Caco-2 (cell line): ENCODE measurements around the gene GPC1. TPM values are rescaled to one million over a fixed set of nuclear protein-coding genes. Genes with fewer than 3 reads are reported as not detected.

Experiments
- BruUV-seq: library from RNA; stranded (reverse); fragments of 400-500 nt; replicated peaks from 2 replicates; lab custom pipeline; 2021; lab: Mats Ljungman, UMichigan
- CTCF ChIA-PET: fragments of 300-600 bp; sonication (Branson Sonifier 250); formaldehyde crosslinking; loops from one replicate; lab custom pipeline; 2022; ENCODE audit warnings: antibody characterized with exemption; lab: Charles Lee
- POLR2A ChIA-PET: fragments of 300-600 bp; sonication (Branson Sonifier 250); formaldehyde crosslinking; loops from one replicate; lab custom pipeline; 2022; ENCODE audit warnings: antibody characterized with exemption; lab: Charles Lee
- DNase-seq, 2 experiments: peaks; one replicate each; pipeline versions ENCODE4 v3.0.0 to v3.0.0-alpha.2; 2020 to 2022
- H3K27me3 ChIP-seq: replicated peaks from 2 replicates; pipeline ENCODE4 v1.6.0; 2011; ENCODE audit warnings: low read length; ENCODE audit not compliant: control insufficient read depth, insufficient read depth
- H3K36me3 ChIP-seq: 2 replicates; pipeline ENCODE4 v1.5.1; 2011; ENCODE audit warnings: low read length; ENCODE audit not compliant: control insufficient read depth, insufficient read depth
- H3K4me1 ChIP-seq: fragments of 250-450 bp; sonication (Bioruptor Pico); 2 replicates; pipeline ENCODE4 v1.5.1; 2020; ENCODE audit warnings: mild to moderate bottlenecking
- H3K4me3 ChIP-seq: 2 replicates; pipeline ENCODE4 v1.5.1; 2011; ENCODE audit warnings: low read depth, mild to moderate bottlenecking, control low read depth, low read length
- H3K9me3 ChIP-seq: fragments of 250-450 bp; sonication (Bioruptor Pico); 2 replicates; pipeline ENCODE4 v1.5.1; 2020; ENCODE audit warnings: mild to moderate bottlenecking, moderate library complexity
- H3K27ac Mint-ChIP-seq: one replicate; pipeline ENCODE4 v1.8.0; 2022; ENCODE audit warnings: mixed read lengths; ENCODE audit not compliant: unreplicated experiment
- H3K27me3 Mint-ChIP-seq: one replicate; pipeline ENCODE4 v1.8.0; 2022; ENCODE audit warnings: mixed read lengths; ENCODE audit not compliant: insufficient read depth, unreplicated experiment
- H3K36me3 Mint-ChIP-seq: one replicate; pipeline ENCODE4 v1.8.0; 2022; ENCODE audit warnings: mild to moderate bottlenecking, mixed read lengths; ENCODE audit not compliant: insufficient read depth, unreplicated experiment
- H3K4me1 Mint-ChIP-seq: one replicate; pipeline ENCODE4 v1.8.0; 2022; ENCODE audit warnings: low read depth, mixed read lengths; ENCODE audit not compliant: unreplicated experiment
- H3K4me3 Mint-ChIP-seq: one replicate; pipeline ENCODE4 v1.8.0; 2022; ENCODE audit warnings: mild to moderate bottlenecking, moderate library complexity, mixed read lengths; ENCODE audit not compliant: unreplicated experiment
- H3K9me3 Mint-ChIP-seq: one replicate; pipeline ENCODE4 v1.8.0; 2022; ENCODE audit warnings: mixed read lengths; ENCODE audit not compliant: unreplicated experiment
- CTCF ChIP-seq, 2 experiments: fragments of 200-600 bp in 1 of 2; IDR thresholded peaks; 1 replicate in 1 of 2; 2 replicates in 1 of 2; pipeline versions ENCODE4 v1.5.1 to v1.8.0; 2011 to 2022; ENCODE audit warnings: antibody characterized with exemption in 1 of 2, control low read depth in 1 of 2, inconsistent platforms in 1 of 2, low read depth in 1 of 2, low read length in 1 of 2, mild to moderate bottlenecking in 1 of 2, moderate library complexity in 1 of 2; ENCODE audit not compliant: insufficient read depth in 1 of 2, severe bottlenecking in 1 of 2, unreplicated experiment in 1 of 2
- intact Hi-C: fragments of 100-400 bp; cut with micrococcal nuclease; formaldehyde crosslinking; loops from one replicate; pipeline ENCODE4 v1.10.0; 2022; ENCODE audit not compliant: unreplicated experiment
- total RNA-seq: library from RNA; stranded (reverse); gene quantifications from 2 replicates; pipeline ENCODE4 v1.2.3, GENCODE V29; 2022

Gene GPC1
- total RNA-seq, 1 experiment from 2014 or later = 45.2 TPM

DNA sequence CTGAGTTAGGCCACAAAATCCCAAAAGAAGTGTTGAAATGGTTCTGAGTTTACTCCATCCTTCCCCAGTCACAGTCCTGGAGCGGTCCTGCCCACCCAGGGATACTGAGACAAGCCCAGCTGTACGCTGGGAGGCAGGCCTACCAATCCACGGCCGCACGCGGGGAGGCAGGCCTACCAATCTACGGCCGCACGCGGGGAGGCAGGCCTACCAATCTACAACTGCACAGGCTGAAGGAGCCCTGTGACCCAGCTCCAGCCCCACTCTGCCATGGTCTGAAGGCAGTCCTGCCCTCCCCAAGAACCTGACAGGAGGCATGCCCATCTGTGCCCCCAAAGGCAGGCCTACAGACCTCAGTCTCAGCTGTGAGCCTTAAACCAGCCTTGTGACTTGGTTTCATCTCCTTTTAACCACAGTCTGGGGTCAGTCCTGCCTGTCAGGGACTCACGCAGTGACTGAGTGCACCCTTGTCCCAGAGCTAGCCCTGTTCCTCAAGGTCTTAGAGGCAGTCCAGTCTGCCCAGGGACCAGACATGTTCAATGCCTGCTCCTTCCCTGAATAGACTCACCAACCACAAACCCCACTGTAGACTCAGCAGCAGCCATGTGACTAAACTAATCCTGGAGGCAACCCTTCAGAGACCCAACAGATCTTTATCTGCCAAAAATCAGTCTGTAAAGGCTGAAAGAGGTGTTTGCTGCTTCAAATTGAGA is 36.8 kb downstream of the GPC1 start:
- Histone ChIP-seq H3K9me3 (no peaks in the 10 kb centered on the region), H3K4me3 (no peak overlapping the region), H3K27me3 (no peaks in the 10 kb centered on the region), H3K36me3 (no peaks in the 10 kb centered on the region), H3K4me1 (no peaks in the 10 kb centered on the region)
- H3K27ac Mint-ChIP-seq = no peak overlapping the region
- H3K4me1 Mint-ChIP-seq = no peaks in the 10 kb centered on the region
- no peaks in the 10 kb centered on the region for H3K27me3 Mint-ChIP-seq
- no TSS peak for BruUV-seq
- ChIA-PET POLR2A (no interaction called here), CTCF (no interaction called here)
- intact Hi-C loops = no loop called here
- no peak for TF ChIP-seq CTCF (IDR thresholded peaks at IDR 0.05; ENCODE audit: insufficient read depth in 1 of 2, low read depth in 1 of 2, low read length in 1 of 2, severe bottlenecking in 1 of 2, unreplicated experiment in 1 of 2)
- peaks cover 7% of the 10 kb centered on the region for H3K36me3 Mint-ChIP-seq
- H3K4me3 Mint-ChIP-seq = no peak overlapping the region
- H3K9me3 Mint-ChIP-seq = peaks cover 11% of the 10 kb centered on the region
- DNase-seq = no peak

GRCh38 chr2:240473211-240473610 is 37.7 kb downstream of the GPC1 start:
- no peak for TF ChIP-seq CTCF (IDR thresholded peaks at IDR 0.05; ENCODE audit: insufficient read depth in 1 of 2, low read depth in 1 of 2, low read length in 1 of 2, severe bottlenecking in 1 of 2, unreplicated experiment in 1 of 2)
- peaks cover 11% of the 10 kb centered on the region for H3K9me3 Mint-ChIP-seq
- no peak for DNase-seq
- H3K36me3 ChIP-seq = no peaks in the 10 kb centered on the region
- H3K4me3 Mint-ChIP-seq = no peak overlapping the region
- no peak overlapping the region for H3K4me3 ChIP-seq
- H3K27ac Mint-ChIP-seq = no peak overlapping the region
- H3K9me3 ChIP-seq = no peaks in the 10 kb centered on the region
- POLR2A ChIA-PET = no interaction called here
- H3K36me3 Mint-ChIP-seq = peaks cover 7% of the 10 kb centered on the region
- intact Hi-C loops = no loop called here
- no peaks in the 10 kb centered on the region for H3K4me1 Mint-ChIP-seq
- no peaks in the 10 kb centered on the region for H3K27me3 Mint-ChIP-seq
- no peaks in the 10 kb centered on the region for H3K27me3 ChIP-seq
- CTCF ChIA-PET = no interaction called here
- no TSS peak for BruUV-seq
- no peaks in the 10 kb centered on the region for H3K4me1 ChIP-seq

- Histone ChIP-seq H3K4me1 (no peaks in the 10 kb centered on the region), H3K27me3 (no peaks in the 10 kb centered on the region), H3K4me3 (no peak overlapping the region), H3K36me3 (no peaks in the 10 kb centered on the region), H3K9me3 (no peaks in the 10 kb centered on the region)
- ChIA-PET CTCF (no interaction called here), POLR2A (no interaction called here)
- BruUV-seq = no TSS peak
- Mint-ChIP-seq H3K4me1 (no peaks in the 10 kb centered on the region), H3K27ac (no peak overlapping the region), H3K4me3 (no peak overlapping the region), H3K27me3 (no peaks in the 10 kb centered on the region), H3K9me3 (peaks cover 9% of the 10 kb centered on the region), H3K36me3 (peaks cover 6% of the 10 kb centered on the region)
- intact Hi-C loops = no loop called here
- no peak for TF ChIP-seq CTCF (IDR thresholded peaks at IDR 0.05; ENCODE audit: insufficient read depth in 1 of 2, low read depth in 1 of 2, low read length in 1 of 2, severe bottlenecking in 1 of 2, unreplicated experiment in 1 of 2)
- DNase-seq = no peak
Measured at GRCh38 chr2:240477916-240478315, 42.5 kb downstream of the GPC1 start.
